NCI-H446 (cell line): Measurements from ENCODE around the gene MTG2.

Source experiments
- DNase-seq, 2 experiments: peaks; one replicate each; lab custom pipeline; 2025; lab: John Stamatoyannopoulos, UW

MTG2 gene

DNA sequence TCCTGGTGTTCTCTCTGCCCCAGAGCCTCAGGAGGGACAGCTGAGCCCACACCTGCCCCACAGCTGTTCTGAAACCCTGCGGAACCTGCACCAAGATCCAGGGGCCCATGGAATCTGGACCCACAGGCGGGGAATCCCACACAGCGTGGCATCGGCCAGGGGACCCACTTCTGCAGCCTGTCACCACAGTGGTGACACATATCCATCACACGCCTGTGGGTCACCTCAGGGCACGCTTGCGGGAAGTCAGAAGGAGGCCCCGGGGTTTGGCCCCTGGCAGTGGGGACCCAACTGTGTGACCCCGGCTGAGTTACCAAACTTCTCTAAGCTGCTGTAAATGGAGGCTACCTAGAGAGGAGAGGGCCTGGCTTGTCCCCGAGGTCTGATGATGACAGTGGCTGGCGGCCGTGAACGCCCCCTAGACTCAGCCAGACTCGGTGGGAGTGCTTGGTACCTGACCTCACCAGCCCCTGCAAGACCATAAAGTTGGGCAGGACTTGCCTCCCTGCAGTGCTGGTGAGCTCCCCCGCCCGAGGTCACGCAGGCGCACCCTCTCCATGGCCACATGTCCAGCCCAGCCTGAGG, 39.5 kb downstream of the MTG2 start:
- DNase-seq: no peak

DNA sequence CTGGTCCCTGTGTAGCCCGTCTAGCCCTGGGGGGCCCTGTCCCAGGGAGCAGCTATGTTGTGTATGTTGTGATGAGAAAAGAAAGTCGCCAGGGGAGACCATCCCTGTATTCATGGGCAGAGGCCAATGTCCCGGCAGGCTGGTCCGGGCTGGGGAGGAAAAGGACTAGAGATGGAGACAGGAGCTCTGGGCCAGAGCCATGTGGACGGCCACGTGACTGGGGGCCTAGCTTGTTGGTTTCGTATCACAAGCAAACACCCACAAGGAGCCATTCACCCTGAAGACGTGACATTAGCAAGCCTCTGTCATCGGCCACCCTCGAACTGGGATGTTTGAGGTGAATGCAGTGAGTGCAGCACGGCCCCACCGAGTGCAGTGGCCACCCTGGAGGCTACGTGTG, 40.1 kb downstream of the MTG2 start:
- DNase-seq: no peak

DNA sequence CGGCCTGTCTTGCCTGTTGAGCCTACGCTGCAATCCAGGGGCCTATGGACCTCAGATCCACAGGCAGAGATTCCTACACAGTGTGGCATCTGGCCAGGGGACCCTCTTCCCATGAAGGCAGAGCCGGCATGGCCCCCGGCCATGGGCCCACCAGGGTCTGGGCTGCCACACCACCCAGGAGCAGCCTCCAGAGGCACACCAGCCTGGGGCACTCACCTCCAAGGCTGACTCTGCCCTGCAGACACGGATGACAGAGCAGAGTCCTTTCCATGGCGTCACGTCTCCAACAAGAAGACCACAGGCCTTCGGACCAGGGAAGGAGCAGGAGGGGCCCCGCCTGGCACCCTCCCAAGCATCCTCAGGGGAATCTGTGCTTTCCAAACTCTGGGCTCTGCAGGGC, 40.7 kb downstream of the MTG2 start:
- no peak for DNase-seq

DNA sequence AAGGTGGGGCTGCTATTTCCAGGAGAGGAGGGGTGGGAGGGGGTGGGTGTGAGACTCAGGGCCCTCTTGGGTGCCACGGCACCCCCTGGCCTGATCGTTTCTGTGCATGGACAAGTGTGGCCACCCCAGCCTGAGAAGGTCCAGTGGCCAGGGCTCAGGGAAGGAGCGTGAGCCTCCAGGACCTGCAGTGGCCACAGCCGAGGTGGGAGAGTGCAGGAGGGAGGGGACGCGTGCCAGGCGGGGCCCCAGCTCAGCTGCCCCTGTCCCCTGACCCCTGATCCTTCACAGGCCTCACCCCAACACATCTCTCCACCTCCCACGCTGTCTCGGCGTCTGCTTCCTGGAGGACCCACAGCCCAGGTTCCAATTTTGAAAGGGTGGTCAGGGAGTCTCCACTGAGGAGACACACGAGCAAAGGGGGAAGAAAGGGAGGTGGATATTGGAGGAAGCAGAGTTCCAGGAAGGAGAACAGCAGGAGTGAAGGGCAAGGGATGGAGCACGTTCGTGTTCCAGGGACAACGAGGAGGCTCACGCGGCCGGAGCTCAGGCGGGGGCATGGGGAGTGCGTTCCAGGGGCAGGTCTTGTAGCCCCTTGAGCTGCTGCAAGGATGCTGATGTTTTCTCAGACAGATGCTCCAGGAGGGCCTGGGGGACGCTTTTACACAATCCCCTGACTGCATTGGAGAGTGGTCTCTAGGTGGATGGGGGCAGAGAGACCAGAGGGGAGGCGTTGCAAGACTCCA, 41.5 kb downstream of the MTG2 start:
- no peak for DNase-seq

DNA sequence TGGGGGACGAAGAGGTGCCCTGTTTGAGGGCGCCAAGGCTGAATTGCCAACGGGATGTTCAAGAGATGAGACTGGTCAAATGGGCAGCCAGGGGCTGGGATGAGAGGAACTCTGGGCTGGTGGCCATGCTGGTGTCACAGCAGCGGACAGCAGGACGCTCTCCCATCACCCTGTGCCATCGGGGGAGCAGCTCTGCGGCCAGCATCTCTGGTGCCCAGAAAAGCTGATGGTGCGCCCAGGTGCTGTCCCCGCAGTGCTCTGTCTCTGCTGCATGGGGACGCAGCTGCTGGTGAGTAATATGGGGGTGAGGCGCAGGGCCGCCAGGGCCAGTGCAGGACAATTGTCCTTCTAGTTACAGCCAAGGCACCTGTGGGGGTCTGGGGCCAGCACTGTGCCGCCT, 42.2 kb downstream of the MTG2 start:
- no peak for DNase-seq

DNA sequence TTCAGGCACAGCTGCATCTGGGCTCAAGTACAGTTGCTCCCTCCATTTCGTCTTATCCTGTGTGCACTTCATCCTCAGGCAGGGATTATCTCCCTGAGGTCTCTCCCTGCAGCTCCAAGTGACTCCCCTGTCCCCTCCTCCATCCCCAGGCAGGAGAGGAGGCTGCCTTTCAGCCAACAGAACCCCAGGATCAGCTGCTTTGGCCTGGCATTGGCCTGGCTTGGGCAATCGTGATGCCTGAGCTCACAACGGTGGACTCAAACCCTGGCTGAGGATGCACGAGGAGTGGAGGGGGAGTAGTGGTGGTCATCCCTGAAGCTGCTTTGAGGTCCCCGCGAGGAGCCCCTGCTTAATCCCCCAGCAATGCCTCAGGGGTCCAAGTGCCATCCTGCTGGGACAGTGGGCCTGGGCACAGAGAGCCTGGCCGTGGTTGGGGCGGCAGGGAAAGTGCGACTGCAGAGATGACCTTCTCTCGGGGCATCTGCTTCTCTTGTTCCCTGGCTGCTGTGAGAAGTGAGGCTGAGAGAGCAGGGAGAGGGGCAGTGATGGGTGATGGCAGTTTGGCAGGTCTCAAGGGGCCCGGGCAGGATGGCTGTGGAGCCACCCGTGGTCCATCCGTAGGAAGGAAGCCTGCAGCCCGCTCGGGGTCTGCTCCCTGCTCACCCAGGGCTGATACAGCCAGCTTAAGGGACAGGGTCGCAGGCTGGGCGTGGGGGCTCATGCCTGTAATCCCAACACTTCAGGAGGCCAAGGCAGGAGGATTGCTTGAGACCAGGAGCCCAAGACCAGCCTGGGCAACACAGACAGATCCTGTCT, 43.2 kb downstream of the MTG2 start:
- no peak for DNase-seq

DNA sequence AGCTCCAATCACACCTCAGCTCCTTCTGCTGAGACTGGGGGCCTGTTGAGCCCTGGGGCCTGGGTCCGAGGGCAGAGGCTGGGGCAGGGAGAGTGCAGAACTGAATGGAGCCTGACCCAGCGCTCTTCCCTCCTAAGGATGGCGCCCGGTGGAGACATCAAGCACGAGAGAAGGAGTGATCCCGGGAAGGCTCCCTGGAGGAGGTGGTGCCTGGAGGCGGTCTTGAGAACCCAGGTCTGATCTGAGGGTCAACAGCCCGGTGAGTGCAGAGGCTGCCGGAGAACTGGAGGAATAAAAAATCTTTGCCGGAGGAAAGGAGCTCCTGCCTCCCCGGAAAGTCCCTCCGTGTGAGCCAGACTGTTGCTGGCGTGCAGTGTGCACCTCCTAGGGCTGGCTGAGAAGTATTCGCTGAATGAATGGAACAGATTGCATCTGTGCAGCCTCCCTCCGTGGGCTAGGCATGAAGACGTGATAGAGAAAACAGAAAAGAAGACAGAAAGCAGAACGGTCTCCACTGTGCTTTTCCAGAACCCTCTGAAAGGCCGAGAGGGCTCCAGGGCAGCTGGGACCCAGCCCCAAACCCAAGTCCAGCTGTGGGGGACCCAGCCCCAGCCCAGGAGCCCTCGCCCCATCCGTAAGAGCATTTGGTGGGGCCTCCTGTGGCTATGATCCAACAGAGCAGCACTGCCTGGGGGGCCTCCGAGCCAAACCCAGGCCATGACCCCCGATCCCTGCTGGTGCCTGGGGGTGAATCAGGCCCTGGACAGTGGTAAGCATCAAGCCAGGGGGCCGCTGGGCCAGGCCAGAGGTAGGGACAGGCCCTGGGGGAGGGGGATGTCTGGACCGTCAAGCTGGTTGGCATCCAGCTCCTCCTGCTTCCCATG, 44.1 kb downstream of the MTG2 start:
- DNase-seq: no peak

DNA sequence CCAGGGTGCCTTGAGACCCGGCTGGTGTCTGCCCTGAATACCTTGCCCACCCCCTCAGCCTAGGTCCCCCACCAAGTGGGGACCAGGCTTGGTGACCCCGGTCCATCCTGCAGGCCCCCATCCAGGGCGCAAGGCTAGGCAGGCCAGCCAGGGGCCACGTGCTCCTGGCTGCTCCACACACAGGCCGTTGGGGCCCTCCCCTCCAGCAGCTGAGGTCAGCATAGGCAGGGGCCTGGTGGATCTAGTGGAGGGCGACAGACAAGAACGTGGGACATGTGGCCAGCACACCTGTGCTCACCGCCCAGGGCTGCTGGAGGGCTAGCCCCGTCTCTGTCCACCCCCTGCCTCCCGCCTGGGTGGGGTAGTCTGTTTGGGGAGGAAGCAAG, 44.8 kb downstream of the MTG2 start:
- no peak for DNase-seq

DNA sequence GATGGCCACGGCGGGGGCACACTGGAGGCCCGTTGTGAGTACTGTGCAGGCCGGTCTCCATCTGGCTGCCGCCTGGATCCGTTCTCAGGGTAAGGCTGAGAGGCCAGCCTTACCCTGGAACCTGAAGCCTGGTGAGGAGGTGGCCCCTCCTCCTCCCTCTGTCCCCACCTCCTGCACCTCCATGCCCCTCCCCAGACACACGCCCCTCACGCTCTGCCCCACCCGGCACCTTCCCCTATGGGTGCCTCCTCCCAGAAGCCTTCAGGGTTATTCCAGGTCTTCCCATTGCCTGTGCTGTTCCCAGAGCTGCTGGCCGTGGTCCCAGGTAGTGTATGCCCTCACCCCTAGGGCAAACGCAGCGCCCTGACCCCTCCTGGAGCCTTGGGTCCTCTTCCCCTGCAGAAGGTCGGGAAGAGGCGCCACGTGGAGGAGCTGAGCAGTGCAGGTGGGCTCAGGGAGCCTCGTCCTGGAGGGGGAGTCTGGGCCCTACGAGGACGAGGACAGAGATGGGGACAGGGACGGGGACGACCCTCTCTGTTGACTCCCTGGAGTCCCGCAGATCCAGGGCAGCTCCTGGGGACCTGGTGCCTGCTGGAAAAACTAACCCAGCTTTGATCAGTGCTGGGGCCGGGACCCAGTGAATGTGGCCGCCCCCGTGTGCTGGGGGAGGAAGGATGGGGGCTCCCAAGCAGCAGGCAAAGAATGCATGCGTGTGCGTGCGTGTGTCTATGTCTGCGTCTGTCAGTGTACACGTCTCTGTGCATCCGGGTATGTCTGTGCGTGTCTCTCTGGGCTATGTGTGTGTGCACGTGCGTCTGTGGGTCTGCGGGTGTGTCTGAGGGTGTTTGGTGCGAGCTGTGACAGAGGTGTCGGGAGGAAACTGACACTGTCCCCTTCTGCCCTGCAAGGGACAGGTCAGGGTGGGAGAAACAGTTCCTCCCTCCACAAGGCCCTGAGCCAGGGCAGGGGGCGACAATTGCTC, 45.4 kb downstream of the MTG2 start:
- no peak for DNase-seq

DNA sequence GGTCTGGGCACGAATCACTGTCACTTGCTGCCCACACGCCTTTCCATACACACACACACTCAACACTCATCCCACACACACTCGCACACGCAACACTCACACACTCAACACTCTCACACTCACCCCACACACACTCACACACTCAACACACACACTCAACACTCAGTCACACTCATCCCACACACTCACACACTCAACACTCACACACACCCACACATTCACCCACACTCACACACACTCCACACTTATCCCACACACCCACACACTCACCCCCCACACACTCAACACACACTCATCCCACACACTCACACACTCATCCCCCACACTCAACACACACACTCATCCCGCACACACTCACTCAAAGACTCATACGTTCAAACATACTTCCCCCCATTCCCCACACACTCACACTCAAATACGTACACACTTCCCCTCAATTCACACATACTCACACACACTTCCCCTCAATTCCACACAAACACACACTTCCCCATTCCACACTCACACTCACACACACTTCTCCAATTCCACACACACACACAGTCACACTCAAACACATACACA, 46.2 kb downstream of the MTG2 start:
- DNase-seq: no peak

DNA sequence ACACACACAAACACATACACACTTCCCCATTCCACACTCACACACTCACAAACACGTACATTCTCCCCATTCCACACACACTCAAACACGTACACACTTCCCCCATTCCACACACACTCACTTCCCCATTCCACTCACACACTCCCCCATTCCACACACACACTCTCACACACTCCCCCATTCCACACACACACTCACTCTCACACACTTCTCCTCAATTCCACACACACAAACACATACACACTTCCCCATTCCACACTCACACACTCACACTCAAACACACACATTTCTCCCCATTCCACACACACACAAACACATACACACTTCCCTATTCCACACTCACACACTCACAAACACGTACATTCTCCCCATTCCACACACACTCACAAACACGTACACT, 46.8 kb downstream of the MTG2 start:
- DNase-seq: no peak

DNA sequence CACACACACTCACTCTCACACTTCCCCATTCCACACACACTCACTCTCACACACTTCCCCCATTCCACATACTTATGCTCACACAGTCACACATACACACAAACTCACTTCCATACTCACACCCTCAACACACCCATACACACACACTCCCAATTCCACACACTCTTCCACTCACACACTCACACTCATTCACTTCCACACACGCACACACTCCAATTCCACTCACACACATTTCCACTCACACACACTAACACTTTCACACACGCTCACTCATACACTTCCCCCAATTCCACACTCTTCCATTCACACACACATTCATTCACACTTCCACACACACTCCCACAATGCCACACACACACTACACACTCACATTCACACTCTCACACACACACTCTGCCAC, 47.4 kb downstream of the MTG2 start:
- no peak for DNase-seq

DNA sequence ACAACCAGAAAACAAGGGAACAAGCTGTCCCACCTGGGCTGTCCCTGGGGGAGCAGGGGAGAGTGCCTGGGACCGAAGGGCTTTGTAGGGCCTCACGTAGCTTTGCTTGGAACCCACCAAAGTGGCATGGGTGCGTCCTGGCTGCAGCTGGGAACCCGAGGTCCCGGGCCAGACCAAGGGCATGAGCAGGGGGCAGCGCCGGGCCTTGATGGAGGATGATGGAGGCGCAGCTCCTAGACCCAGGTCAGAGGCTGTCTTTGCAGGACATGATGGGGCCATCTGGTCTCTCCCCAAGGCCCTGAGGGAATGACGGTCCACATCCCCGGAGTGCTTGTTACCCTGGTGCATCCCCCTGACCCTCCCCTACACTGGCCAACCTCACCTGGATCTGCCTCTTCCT, 47.9 kb downstream of the MTG2 start:
- DNase-seq: no peak

DNA sequence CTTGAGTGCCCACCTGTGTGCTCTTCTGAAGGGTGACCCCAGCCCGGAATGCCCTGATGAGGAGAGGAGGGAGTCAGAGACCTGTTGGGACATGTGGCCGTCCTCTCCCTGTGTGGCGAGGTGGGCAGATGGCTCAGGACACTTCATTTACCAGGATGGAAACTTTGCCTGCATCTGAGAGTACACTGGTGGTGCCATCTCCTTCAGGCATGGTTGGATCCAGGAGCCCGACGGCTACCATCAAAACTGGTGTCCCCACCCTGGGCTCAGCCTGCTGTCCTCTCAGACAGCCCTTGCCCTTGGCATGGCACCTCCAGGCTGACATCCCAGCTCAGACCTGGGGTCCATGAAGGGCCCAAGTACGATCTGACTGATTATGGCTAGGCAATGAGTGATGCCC, 48.5 kb downstream of the MTG2 start:
- no peak for DNase-seq

DNA sequence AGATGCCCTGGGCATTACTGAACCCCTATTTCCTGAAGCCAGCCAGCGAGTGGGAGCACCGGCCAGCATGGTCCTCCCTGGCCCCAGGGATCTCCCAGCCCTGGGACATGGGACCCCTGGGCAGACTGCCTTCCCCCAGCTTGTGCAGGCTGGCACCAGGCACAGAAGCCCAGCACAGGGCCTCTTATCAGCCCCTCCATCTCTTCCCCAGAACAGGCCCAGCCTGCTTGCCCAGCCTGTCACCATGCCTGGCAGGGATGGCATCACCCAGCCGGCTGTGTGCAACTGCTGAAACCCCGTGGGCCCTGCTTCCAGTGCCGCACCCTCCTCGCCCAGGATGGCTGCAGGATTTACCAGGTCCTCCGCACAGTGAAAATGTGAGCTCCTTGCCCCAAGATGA, 49.4 kb downstream of the MTG2 start:
- DNase-seq: no peak

DNA sequence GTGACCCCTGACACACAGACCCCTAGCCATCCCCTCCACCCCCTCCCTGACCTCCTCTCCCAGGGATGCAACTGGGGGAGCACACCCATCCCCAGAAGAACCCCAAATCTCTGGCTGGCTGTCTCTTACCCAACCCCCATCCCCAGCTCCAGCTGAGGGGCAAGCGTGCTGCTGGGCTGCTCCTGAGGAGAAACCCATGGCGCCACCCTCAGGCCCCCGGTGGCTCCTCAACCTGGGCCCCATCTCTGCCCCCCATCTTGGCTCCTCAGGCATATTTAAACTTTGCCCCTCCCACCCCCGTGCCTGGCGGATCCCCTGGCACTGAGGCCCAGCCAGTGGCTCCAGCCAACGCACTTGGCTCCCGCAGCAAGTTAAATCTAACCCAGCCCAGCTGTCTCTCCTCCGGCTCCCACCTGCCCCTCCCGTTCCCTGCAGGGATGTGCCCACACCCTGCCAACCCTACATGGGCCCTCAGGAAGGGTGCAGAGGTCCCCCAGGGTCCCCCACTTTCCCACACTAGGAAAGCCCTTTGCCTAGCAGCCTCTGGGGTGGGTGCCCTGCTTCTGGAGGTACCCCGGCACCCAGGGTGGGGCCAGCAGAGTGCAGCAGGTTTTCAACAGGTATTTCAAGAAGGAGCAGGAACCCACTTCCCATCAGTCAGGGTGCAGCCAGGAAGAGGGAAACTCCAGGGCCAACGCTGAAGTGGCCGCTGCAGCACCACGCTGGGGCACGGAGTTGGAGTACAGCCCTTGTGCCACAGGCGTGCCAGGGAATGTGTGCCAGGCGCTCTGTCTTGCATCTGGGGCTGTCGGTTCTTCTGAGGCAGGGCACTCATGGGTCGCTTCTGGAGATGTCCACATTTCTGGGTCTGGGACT, 50.2 kb downstream of the MTG2 start:
- DNase-seq: peak; percentile 45 to 83

DNA sequence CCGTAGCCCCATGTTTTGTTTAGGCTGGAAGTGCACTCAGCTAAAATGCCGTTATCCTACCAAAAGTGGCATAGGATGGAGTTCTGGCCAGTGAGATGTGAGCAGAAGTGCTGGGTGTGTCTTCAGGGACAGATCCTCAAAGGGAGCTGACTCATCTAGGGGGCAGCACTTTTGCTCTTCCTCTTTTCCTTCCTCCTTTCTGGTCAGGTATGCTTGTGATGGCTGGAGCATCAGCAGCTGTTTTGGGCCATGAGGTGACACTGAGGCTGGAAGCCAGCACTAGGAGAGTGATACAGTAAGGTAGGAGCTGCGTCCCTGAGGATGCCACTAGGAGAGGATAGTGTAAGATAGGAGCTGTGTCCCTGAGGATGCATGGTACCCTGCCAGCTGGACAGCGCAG, 50.9 kb downstream of the MTG2 start:
- DNase-seq: no peak

DNA sequence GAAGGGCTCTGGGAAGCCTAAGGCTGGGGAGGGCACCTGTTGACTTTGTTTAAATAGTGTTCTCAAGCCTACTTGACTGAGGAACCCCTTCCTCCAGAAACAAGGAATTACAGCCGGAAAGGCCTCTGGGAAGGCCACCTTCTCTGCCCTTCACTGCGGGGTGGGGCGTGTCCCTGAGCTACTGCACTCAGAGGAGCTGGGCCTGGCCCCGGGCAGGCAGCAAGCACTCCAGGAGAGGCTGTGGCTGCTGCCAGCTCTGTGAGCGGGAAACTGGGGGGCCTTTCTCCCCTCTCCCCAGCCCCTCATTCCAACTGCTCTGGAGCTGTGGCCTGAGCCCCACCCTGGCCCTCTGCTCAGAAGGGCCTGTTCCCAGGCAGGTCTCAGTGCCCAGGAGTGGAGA, 51.5 kb downstream of the MTG2 start:
- no peak for DNase-seq

DNA sequence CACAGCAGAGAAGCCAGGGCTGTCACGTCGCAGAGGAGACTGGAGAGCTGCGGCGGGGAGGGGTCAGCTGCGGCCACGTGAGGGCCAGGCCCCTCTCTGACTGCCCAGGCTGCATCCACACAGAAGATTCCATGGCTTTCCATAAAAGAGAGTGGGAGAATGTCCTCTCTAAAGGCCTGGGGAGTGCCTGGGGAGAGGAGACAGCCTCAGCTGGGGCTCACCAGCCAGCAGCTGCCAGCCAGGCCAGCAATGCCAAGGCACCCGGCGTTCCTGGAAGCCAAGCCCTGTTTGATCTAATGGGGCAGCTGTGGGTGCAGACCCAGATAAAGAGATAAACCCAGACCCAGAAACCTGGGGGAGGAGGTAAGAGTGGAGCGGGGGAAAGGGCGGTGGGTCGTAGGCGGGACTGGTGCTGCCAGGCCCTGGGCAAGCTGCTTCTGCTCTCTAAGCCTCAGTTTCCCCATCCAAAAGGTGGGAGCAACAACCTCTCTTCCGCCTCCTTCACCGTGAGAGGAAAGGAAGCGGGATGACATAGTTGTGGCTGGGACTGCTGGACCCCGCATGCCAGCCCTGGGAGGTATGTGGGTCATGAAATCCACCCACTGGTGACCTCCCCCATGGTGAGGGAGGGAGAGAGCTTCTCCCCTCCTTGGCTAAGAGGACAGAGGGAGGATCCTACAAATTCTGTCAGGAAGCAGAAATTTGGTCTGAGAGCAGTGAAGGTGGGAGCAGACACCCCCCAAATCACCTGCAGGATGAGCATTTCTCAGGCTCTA, 52.4 kb downstream of the MTG2 start:
- peak in 1 of 2 experiments; percentile 23 for DNase-seq
